NCI-H345 (cell line): ENCODE results near the gene CASP9.
"Not testable (repeated sequence)": the region's sequence is repeated elsewhere in the genome, so short reads cannot be mapped to it uniquely, and the experiment has no call there.

Source experiments
- DNase-seq: peaks from one replicate; lab custom pipeline; 2025; lab: John Stamatoyannopoulos, UW

CASP9 gene

GRCh38 chr1:15469361-15469760, 54.7 kb downstream of the CASP9 start:
- DNase-seq, result no peak

GRCh38 chr1:15468145-15468544, 55.9 kb downstream of the CASP9 start:
- no peak for DNase-seq

- not testable (repeated sequence) for DNase-seq
Measured at GRCh38 chr1:15466955-15467625, 56.9 kb downstream of the CASP9 start.

- DNase-seq, result no peak
Measured at GRCh38 chr1:15465674-15466073, 58.3 kb downstream of the CASP9 start.

- DNase-seq, result not testable (repeated sequence)
Measured at GRCh38 chr1:15463926-15464322, 60.1 kb downstream of the CASP9 start.

GRCh38 chr1:15463064-15463800, 60.8 kb downstream of the CASP9 start:
- DNase-seq, result not testable (repeated sequence)

- no peak for DNase-seq
Measured at GRCh38 chr1:15460708-15461095, 63.3 kb downstream of the CASP9 start.

- no peak for DNase-seq
Measured at GRCh38 chr1:15459771-15460707, 64.0 kb downstream of the CASP9 start.

GRCh38 chr1:15458388-15458787, 65.6 kb downstream of the CASP9 start:
- not testable (repeated sequence) for DNase-seq

- DNase-seq, result no peak
Measured at GRCh38 chr1:15457585-15457984, 66.4 kb downstream of the CASP9 start.

GRCh38 chr1:15456313-15456954, 67.6 kb downstream of the CASP9 start, which contains the start of gene CELA2A:
Gene CELA2A, plus strand, starts transcription at chr1:15456732. Its CDS starts 22 bp downstream, at chr1:15456754.
- no peak for DNase-seq

GRCh38 chr1:15455522-15455921, 68.5 kb downstream of the CASP9 start:
- DNase-seq, result no peak

GRCh38 chr1:15454256-15454655, 69.8 kb downstream of the CASP9 start:
- DNase-seq, result no peak

GRCh38 chr1:15453734-15454133, 70.3 kb downstream of the CASP9 start:
- no peak for DNase-seq

GRCh38 chr1:15452866-15453571, 71.0 kb downstream of the CASP9 start:
- DNase-seq, result no peak

GRCh38 chr1:15452216-15452615, 71.8 kb downstream of the CASP9 start:
- no peak for DNase-seq

- DNase-seq, result no peak
Measured at GRCh38 chr1:15451014-15451722, 72.8 kb downstream of the CASP9 start.

GRCh38 chr1:15449567-15449966, 74.4 kb downstream of the CASP9 start:
- DNase-seq, result no peak

GRCh38 chr1:15448877-15449462, 75.0 kb downstream of the CASP9 start:
- no peak for DNase-seq

- no peak for DNase-seq
Measured at GRCh38 chr1:15446212-15446611, 77.8 kb downstream of the CASP9 start.
